Stimulated activated CD8-positive, alpha-beta memory T cell treated with anti-CD3 and anti-CD28 coated beads, Interleukin-15, amount 100 ng/mL, for 48 hours (primary cell): Measurements from ENCODE around the gene SLC30A2.

Source experiments
- DNase-seq, 2 donors: peaks; one replicate each; pipeline ENCODE4 v3.0.0-alpha.2; 2020; ENCODE audit warnings: low read depth in 2 of 2

SLC30A2 gene

DNA sequence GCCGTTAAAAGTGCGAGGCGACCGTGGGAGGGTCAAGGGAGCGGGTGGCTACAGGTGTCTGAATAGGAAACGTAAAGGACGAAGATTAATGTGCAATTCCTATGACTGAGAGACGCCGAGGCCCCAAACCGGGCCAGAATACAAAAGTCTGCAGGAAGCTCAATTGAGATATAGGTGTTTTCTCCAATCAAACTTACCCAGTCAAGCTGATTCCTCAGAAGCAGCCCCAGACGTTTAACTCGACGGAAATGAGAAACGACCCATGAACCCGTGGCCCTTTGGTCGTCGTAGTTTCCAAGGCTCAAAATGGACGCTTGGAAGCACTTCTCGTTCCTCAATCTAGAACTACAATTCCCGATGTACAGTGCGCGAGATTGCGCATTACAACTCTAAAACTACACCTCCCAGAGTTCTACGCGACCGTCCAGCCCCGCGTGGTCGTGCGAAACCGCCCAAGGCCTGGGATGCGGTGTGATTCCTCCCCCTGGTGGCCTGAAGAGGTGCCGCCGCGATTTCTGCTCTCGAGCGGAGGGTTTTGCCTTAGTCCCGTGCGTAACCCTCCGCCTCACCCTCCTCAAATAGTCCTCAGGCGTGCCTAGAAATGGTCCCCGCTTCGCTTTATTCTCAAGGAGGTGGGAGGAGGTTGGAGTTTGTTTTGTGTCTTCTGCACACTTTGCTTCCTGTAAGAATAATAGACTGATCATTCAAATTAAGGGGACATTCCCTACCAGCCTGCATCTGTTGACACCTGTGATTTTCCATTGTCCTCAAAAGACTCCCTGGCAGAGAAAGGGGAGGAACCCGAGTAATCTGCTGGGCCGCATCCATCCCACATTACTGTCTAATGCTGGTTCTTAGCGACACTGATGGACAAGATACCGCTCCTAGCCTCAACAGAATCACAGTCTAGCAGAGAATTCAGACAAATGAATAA is 47.8 kb downstream of the SLC30A2 start, which contains the start of gene PAFAH2:
Gene PAFAH2 (minus strand): TSS at position 236 of the 934 bp plus-strand sequence. CDS start 7,247 bp downstream, outside the sequence.
- DNase-seq, result peak; percentile 92 to 93

GRCh38 chr1:25996966-25997827 is 48.7 kb downstream of the SLC30A2 start:
- no peak for DNase-seq

DNA sequence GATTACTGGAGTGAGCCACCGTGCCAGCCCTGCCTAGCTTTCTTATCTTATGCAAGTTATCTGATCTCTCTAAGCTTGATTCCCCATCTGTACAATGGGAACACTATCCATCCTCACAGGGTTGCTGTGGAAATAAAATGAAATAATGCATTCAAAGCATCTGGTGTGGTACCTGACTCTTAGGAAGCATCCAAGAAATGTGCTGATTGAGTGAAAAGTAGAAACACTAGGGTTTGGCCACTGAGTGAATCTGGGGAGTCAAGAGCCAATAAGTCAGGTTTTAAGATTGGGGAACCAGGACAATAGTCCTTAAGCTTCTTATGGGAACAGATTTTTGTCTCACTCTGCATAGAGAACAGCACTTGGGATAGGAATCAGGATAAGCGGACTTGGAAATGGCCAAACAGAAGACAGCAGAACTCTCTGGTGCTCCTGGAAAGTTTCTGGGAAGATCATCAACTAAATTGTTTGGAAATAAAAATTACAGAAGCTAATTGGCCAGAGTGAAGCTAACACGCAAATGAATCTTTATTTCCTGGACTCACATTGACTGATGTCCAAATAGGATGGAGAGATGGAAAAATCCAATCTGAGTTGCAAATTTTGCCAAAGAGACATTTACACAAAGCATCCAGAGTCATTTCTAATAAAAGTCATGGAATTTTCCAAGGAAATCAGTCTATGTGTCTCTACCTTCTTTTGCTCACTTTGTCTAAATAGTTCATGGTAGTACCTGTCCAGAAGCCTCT is 51.3 kb downstream of the SLC30A2 start:
- DNase-seq, result no peak

GRCh38 chr1:25993197-25993951 is 52.5 kb downstream of the SLC30A2 start:
- no peak for DNase-seq

DNA sequence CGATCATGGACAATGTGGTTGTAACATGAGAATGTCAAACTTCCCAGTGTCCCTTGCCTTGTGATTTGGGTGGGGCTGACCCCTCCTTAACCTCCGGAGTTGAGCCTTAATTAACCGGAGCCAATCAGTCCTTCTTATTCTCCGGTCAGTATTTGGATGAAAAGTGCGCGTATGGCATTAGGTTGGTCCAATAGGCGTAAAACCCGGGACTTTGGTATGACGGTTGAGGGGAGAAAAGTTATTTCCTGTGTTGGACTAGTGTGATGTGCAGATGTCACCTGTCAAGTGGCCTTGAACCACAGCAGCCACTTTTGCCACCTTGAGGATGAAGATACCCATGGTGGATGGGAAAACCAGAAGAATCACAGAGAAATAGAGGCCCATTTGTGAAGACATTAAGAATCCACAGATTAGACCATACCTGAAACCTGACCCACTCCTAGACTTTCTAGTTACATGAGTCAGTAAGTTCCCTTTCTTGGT is 53.2 kb downstream of the SLC30A2 start:
- DNase-seq, result no peak

DNA sequence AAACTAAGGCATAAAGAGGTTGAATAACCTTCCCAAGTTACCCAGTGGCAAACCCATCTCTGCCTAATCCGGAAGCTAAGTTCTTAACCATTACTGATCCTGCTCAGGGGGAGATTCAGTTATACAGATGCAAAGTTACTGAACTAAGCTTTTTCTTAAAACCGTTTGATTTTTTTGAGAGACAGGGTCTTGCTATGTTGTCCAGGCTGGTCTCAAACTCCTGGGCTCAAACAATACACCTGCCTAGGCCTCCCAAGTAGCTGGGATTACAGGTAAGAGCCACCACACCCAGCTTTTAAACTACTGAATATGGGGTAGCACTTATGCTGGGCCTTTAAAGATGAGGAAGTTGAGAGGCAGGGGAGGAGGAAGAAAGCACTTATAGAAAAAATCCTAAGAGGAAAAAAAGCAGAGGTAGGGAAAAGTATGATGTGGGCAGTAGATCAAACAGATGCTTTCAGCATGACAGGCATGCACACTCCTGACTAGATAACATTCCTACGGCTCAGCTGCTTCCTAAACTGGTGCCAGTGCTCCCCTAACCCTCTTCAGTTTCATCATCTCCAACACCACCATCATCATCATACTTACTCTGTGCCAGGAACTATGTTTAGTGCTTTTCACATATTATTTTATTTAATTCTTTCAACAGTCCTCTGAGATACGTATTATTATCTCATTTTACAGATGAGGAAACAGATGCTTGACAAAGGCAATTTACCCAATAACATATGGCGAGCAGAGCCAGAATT is 53.8 kb downstream of the SLC30A2 start:
- no peak for DNase-seq

- DNase-seq, result peak; percentile 12 to 30
These were observed 55.1 kb downstream of the SLC30A2 start for GRCh38 chr1:25990702-25991395.

GRCh38 chr1:25990251-25990650 is 55.7 kb downstream of the SLC30A2 start:
- no peak for DNase-seq

DNA sequence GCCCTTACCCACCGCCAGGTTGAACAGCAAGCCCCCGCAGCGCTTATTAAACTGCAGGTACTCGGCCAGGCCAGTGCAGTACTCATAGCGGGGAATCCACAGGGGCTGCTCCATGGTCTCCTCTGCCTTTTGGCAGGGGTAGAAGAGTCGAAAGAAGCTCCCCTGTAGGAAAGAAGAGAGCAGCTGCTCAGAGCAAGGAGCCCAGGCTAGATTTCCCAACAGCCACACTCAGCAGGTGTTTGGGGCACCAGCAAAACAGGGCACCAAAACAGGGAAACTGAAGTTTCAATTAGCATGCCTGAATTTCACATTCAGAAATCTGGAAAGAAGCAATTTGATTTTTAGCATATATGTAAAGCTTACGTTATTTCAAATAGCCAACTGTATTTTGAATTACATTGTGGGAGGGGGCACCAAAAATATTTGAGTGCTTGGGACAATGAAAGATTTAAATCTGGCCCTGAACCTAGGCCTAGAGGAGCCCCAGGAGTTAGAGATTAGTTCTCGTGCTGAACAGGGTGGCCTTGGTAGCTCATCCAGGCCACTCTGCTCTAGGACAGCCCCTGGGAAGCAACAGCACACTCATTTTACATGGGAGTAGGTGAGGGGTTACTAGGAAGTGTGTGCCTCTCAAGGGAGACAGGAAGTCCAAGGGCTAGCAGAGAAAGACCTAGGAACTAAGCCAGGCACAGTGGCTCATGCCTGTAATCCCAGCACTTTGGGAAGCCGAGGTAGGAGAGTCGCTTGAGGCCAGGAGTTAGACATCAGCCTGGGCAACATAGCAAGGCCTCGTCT is 56.3 kb downstream of the SLC30A2 start:
- no peak for DNase-seq

DNA sequence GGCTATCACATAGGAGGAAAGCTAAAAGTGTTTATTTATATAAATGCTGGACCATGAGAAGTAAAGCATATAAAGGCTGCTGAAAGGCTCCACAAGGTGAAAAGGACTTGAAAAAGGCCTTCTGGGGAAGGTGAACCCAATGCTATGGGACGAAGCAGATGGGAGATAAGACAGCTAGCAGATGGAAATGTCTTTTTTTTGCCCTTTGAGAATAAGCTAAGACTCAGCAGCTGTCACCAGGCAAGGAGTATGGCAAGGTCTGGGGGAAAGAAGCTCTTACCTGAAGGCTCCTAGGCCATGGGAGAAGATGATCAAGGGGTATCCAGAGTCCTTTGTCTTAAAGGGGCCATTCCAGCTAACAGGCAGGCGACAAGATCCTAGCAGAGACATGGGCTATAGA is 58.0 kb downstream of the SLC30A2 start:
- DNase-seq, result no peak
